Inflammatory macrophage (primary cell): ENCODE data around the gene POU3F1.
A peak's percentile ranks its signal among the peaks of the same experiment; 100 is the strongest.

ENCODE experiments used
- DNase-seq, 2 donors: peaks; one replicate each; pipeline ENCODE4 v3.0.0-alpha.2; 2020 to 2022

The POU3F1 gene

DNA sequence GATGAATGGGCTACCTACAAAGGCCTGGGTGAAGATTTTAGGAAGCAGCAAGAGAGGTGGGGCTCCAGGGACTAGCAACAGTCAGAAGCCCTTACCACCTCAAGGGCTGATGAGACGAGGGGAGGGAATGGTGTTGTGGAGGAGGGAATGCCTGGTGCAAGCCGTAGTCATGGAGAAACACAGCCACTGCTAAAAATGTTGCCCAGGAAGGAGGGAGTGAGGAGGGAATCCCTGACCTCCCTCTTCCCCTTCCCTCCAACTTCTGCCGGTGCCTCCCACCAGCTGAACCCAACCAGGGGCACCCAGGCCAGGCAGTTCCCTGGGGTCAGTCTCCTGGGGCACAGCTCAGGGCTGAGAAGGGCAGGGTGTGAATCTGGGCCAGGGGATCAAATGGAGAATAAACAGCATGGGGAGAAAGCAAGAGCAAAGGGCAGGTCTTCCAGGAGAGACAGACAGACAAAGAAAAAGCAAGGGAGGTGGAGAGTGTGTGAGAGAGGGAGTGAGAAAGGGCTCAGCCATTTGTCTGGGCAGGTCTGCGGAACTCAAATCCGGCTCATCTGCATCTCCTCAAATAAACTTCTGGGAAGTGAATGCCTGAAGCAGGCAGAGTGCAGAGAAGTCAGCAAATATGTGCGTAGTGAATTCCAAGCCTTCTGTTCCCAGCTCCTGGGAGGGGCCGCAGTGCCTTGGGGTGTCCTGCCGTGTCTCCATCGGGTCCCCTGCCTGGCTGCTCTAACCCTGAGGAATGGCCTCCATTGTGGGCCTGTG lies 27.1 kb upstream of the POU3F1 start:
- no peak for DNase-seq

DNA sequence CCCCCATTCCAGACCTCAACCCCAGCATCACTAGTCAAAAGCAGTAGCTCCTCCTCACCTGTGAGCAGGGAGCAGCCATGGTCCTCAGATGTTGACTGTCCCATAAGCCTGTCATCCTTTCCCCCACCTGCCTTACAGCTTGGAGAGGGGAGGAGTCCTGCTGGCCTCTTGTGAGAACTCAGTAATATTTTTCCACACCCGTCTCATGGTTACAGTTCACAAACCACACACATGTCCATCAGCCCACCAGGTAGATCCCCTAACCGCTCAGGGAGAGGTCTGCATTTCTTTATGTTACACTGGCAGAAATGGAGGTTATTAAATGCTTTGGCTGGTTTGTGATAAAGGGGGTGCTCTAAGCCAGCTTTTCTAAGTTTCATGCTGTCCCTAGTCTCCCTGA lies 26.3 kb upstream of the POU3F1 start:
- DNase-seq, result no peak

DNA sequence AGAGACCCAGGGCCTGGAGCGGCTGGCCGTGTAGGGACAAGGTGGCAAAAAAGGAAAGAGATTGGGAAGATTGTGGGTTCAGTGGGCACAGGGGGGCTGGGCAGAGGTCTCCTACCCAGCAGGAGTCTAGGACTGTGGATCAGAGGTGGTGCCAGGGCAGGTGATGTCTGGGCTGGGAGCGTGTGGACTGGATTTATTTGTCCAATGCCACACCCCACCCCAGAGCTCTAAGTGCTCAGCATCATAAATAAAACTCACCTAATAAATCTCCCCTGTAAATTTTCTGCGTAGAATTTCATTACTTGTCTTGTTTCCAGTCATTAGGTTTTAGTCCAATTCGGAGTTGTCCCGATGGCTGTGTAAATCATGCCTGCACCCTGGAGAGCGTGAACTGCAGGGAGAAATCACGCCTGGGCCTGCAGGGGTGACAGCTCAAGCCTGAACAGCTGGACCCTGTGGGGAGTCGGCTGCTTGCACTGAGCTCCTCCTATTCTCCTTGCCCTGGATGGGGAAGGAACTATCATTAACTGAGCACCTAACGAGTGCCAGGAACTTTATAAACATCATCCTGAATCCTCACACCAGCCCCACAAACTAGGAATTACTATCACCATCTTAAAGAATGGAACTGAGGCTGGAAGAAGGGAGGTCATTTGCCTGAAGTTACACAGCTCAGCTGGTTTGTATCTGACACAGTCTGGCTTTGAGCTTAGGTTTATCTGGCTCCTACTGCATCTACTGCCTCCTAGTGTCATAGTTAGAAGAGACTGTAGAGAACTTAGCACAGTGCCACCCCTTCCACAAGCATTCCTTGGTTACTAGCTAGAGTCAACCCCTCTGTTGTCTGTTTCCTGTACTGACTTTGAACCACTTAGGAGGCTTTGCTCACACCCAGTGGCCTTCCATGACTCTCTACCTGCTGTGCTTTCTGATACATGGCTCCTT lies 25.0 kb upstream of the POU3F1 start:
- peak in 1 of 2 donors; percentile 21 for DNase-seq

DNA sequence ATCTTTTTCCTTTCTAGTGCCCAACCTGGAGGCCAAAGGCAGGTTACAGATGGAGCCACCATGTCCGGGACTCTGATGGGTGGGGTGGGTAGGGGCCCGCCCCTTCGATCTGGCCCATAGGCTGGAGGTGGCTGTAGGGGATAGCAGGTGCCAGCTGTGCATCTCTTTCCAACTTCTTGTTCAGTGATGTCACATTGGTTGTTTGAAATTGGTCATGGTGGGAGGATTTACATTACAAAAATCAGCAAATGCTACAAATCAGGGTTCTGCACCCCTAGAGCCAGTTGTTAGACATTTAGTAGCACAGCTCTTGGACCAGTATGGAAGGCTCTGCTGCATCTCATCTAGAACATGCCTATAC lies 22.4 kb upstream of the POU3F1 start:
- DNase-seq, result no peak

DNA sequence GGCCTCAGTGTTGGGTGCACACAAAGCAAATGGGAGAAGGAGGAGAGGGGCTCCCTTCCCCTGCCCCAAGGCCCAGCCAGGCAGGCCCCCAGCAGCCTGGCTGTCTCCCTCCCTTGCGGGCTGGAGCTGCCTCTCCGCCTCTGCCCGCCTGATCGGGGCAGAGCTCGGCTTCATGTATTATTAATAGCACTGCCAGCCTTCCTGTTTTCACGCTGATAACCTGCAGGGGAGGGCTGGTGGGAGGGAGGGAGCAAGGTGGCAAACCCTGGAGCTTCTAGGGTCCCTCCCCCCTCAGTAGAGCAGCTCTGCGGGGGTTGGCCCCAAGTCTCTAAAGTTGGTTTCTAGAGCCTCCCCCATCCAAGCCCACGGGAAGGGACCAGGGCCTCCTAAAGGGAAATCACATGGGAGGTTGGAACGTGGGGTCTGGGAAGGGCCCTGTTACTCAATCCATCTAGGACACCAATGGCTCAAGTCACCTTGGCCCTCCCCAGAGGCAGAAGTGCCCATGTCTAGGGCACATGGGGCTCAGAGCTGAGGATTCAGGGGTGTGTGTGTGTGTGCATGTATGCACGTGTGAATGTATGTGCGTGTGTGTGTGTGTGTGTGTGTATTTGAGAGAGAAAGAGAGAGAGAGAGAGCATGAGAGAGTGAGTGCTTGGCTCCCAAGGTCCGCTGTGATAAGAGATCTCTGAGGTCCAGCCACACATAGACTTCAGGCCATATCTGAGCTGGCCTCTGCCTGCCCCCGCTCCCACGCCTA lies 21.8 kb upstream of the POU3F1 start:
- no peak for DNase-seq

GRCh38 chr1:38064197-38064903 lies 17.8 kb upstream of the POU3F1 start:
- DNase-seq, result no peak

DNA sequence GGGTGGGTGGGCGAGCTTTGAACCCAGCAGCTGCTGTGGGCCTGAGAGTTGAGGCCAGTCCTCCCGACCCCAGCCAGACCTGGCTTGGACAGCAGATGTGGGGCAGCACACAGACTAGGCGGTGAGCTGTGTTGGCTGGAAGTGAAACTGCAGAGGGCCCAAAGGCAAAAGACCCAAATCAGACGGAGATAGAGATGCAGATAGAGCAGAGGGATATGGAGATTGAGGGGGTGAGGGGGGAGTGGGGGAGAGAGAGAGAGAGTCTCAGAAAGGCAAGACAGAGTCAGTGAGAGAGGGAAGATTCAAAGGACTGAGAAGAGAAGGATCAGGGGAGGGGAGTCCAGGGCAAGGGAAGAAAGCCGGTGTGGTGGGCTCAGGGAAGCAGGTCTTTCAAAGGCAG lies 17.0 kb upstream of the POU3F1 start:
- no peak for DNase-seq

DNA sequence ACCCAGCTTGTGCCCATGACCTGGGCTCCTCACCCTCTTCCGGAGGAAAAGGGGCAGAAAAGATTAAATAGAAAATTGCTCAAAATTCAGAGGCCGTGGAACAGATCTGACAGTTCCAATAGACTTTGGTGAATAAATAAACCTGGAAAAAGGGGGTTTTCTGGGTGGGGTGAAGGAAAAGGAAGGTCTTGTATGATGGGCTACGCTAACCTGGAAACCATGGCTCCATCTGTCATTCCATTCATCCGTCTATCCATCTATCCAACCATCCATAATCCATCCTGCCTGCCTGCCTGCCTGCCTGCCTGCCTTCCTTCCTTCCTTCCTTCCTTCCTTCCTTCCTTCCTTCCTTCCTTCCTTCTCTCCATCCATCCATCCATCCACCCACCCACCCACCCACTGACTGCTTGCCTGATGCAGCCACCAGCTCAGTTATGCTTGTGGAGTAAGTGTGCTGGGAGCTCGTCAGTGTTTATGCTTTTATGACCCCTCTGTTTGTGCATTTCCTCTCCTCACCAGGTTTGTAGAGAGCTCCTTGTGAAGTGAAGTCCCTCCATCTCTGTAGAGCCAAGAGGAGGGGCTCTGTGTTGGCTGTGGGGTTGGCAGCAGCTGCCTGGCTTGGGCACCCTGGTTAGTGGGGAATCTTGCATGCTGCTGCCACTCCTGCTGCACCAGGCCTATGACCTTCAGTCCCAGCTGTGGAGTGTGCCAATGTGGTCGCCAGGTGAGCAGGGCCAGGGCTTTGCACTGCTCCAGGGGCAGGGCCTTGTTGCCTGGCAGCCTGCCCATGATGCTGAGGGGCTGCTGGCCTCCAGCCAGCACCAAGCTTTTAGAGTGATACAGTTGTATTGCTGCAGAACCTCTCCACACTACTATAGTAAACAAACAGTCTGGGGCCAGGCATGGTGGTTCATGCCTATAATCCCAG lies 16.0 kb upstream of the POU3F1 start:
- DNase-seq, result no peak

- no peak for DNase-seq
Observed at GRCh38 chr1:38061883-38062328, 15.3 kb upstream of the POU3F1 start.

- DNase-seq, result no peak
Observed at GRCh38 chr1:38061290-38061689, 14.7 kb upstream of the POU3F1 start.

DNA sequence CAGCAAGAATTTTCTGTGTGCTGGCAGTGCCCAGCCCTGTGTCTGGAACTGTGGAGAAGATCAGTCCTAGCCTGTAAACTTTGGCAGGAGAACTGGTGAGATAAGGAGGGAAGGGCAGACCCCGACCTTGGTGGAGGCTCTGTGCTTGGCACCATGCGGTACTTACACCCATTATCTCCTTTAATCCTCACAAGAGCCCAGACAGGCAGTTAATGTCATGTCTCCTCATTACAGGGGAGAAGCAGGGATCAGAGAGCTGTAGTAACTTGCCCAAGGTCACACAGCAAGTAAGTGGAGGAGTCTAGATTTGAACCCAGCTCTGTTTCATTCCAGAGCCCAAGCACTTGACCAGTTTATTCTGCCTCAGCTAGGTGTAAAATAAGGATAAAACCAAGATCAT lies 13.9 kb upstream of the POU3F1 start:
- DNase-seq, result no peak

DNA sequence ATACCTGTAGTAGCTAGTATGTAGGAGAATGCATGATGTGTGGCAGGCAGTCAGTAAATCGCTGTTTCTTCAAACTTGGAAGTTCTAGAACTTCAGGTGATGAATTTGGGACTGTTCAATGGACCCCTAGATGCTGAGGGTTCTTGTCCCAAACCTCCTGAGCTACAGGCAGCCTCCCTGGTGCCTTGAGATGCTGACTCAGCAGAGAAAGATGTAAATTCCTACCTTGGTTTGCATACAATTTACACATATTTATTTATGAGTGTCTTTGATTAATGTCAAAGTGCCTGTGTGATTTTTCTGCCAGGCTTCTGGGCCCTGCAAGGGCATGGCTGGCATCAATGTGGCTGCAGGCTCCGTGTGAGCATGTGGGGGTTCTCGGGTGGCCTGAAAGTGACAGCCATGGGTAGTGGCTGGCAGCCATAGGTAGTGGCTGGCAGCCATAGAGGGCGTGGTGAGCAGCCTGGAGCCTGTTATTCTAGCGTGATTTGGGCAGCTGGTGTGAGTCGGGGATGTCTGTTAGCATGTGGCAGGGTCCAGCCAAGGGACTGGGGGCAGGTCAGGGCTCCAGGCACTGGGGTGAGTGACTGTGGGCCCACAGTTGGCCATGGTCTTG lies 13.2 kb upstream of the POU3F1 start:
- DNase-seq, result no peak

- no peak for DNase-seq
Observed at GRCh38 chr1:38055965-38056364, 9.4 kb upstream of the POU3F1 start.

GRCh38 chr1:38055398-38055797 lies 8.8 kb upstream of the POU3F1 start:
- DNase-seq, result no peak

DNA sequence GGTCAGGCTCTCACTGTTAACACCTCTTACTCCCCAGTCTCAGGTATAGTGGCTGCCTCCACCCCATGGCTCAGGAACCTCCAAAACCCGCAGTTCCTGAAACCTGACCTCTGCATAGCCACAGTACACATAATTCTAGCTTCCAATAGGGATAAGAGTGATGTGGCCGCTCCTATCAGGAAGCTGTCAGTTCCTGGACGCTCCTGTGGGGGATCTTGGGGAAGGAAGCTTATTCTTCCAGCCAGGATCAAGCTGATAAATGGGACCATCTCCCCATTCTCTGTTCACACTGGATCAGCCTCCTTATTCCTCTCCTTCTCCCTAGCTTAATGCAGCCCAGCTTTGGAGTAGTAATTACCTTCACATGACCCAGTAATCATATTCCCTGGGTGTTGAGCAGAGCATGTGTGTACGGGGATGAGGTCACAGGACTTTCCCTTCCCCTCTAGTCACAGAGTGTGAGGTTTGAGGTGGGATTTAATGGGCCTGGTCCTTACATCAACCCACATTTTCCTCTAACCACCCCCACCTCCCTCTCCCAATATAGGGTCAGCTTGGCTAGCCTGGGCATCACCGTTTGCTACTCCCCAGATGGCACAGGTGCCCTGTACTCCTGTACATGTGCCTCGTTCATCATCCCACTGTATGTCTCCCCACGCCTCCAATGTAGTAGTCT lies 7.0 kb upstream of the POU3F1 start:
- no peak for DNase-seq

GRCh38 chr1:38052750-38053415 lies 6.3 kb upstream of the POU3F1 start:
- no peak for DNase-seq

DNA sequence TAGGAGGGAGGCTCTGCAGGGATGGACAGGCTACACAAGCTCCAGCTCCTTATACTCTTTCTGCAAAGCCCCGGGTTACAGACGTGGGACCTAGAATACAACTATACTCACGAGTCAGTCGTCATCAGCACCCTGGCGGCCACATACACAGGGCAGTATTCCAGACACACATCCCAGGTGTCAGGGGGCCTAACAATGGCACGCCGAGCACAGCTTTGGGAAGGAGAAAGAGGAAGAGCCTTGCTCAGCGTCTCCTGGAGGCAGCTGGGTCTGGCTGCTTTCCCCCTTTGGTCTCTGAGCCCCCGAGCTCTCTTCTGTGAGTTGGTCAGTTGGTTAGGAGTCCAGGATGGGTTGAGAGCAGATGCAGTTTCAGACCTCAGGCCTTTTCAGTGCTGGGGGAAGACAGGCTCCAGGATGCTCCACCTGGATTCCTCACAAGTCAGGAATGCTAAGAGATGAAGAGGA lies 4.5 kb upstream of the POU3F1 start:
- no peak for DNase-seq

GRCh38 chr1:38050397-38051078 lies 3.9 kb upstream of the POU3F1 start:
- DNase-seq, result no peak

DNA sequence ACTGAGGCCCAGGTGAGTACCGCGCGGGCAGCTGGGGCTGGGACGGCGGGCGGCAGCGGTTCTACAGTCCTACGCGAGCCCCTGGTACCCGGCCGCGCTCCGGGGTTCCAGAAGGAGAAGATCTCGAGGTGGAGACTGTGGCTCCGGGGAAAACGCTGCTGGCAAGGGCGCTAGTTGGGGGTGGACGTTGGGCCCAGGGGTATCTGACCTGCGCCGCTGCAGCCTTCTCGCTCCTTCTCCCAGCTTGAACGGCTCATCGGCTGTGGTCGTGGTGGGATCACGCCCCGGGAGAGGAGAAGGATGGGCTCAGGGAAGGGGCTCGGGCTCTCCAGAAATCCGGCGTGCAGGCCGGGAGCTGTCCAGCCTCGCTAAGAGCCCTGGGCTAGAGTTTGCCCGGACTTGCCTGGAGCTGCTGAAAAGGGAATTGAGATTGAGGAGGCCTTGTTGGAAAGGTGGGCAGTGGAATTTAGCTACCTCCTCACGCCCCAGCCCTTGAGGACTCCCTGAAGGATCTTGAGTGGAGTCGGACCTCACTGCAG lies 1.1 kb upstream of the POU3F1 start:
- no peak for DNase-seq
